GM13977 (cell line): ENCODE data around the gene IRF1.
"Not testable (repeated sequence)": the region's sequence is repeated elsewhere in the genome, so short reads cannot be mapped to it uniquely, and the experiment has no call there.

Experiments used
- DNase-seq: peaks from one replicate; pipeline ENCODE4 v3.0.0; 2012; ENCODE audit warnings: low spot score
- CTCF ChIP-seq: IDR thresholded peaks from 2 replicates; pipeline ENCODE4 v1.5.1; 2012; ENCODE audit warnings: mild to moderate bottlenecking, control low read depth; ENCODE audit not compliant: insufficient read depth; ENCODE audit errors: extremely low read depth, missing control alignments
- in situ Hi-C: fragments of 300-500 bp; cut with MboI; formaldehyde crosslinking; loops from one replicate; pipeline ENCODE4 v1.12.0; 2022; ENCODE audit warnings: low sequenced_read_pairs, low pct_unique_long_range_greater_than_20kb, mixed read lengths, inconsistent platforms; ENCODE audit not compliant: unreplicated experiment

Gene IRF1

GRCh38 chr5:132486318-132487094, 4.1 kb downstream of the IRF1 start:
- no peak for TF ChIP-seq CTCF
- no peak for DNase-seq
- in situ Hi-C loops: no loop called here

GRCh38 chr5:132485641-132486317, 4.8 kb downstream of the IRF1 start:
- no peak for DNase-seq
- in situ Hi-C loops: no loop called here
- no peak for TF ChIP-seq CTCF

- in situ Hi-C loops: not testable (repeated sequence)
Observed at GRCh38 chr5:132484876-132485640, 5.5 kb downstream of the IRF1 start.

GRCh38 chr5:132484391-132484725, 6.2 kb downstream of the IRF1 start:
- no peak for TF ChIP-seq CTCF
- no peak for DNase-seq
- in situ Hi-C loops: no loop called here

More at GRCh38 chr5:132484876-132485640, 5.5 kb downstream of the IRF1 start:
- DNase-seq: not testable (repeated sequence)

- DNase-seq: no peak
- in situ Hi-C loops: no loop called here
- TF ChIP-seq CTCF: no peak
Observed at GRCh38 chr5:132483661-132484390, 6.7 kb downstream of the IRF1 start.

GRCh38 chr5:132483101-132483500, 7.5 kb downstream of the IRF1 start:
- no peak for DNase-seq
- TF ChIP-seq CTCF: no peak
- in situ Hi-C loops: no loop called here
